ENCODE data around the gene HIGD1B.

DNA sequence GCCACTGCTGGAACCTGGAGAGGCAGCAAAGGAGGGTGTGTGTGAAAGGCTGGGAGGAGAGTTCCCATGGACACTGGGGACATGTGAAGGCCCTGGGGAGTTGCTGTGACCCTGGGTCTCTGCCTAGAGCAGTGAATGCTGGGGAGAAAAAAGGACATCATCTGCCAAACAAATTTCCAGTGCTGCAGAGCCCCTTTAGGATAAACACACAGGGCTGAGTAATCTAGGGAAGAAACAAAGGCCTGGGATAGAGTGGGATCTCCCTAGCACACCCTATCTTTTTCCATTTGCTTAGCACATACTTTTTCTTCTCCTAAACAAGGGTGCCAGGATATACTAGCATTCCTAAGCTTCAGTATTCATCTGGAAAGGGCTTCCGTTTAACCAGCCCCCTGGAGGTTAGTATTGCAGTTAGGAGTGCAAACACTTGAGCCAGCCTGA lies 3.3 kb upstream of the HIGD1B start:
- no peak for TF ChIP-seq POLR2A (IDR thresholded peaks at IDR 0.05)
- TF ChIP-seq, protein P1, sequence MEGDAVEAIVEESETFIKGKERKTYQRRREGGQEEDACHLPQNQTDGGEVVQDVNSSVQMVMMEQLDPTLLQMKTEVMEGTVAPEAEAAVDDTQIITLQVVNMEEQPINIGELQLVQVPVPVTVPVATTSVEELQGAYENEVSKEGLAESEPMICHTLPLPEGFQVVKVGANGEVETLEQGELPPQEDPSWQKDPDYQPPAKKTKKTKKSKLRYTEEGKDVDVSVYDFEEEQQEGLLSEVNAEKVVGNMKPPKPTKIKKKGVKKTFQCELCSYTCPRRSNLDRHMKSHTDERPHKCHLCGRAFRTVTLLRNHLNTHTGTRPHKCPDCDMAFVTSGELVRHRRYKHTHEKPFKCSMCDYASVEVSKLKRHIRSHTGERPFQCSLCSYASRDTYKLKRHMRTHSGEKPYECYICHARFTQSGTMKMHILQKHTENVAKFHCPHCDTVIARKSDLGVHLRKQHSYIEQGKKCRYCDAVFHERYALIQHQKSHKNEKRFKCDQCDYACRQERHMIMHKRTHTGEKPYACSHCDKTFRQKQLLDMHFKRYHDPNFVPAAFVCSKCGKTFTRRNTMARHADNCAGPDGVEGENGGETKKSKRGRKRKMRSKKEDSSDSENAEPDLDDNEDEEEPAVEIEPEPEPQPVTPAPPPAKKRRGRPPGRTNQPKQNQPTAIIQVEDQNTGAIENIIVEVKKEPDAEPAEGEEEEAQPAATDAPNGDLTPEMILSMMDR (IDR thresholded peaks at IDR 0.05), result no peak
- TF ChIP-seq EP300 (IDR thresholded peaks at IDR 0.05; ENCODE audit: low read depth), result no peak
- no peak for TF ChIP-seq POLR2AphosphoS5 (IDR thresholded peaks at IDR 0.05)
